ENCODE data around the gene SARDH. TPM values are rescaled to one million over a fixed set of nuclear protein-coding genes. Genes with fewer than 3 reads are reported as not detected.
A peak's percentile ranks its signal among the peaks of the same experiment; 100 is the strongest.

Gene SARDH
- total and polyA plus RNA-seq, 2 of the 8 experiments (the other 6 are each of a cell fraction or from before 2014, with no cell fraction given): 6.4 to 7.4 TPM

DNA sequence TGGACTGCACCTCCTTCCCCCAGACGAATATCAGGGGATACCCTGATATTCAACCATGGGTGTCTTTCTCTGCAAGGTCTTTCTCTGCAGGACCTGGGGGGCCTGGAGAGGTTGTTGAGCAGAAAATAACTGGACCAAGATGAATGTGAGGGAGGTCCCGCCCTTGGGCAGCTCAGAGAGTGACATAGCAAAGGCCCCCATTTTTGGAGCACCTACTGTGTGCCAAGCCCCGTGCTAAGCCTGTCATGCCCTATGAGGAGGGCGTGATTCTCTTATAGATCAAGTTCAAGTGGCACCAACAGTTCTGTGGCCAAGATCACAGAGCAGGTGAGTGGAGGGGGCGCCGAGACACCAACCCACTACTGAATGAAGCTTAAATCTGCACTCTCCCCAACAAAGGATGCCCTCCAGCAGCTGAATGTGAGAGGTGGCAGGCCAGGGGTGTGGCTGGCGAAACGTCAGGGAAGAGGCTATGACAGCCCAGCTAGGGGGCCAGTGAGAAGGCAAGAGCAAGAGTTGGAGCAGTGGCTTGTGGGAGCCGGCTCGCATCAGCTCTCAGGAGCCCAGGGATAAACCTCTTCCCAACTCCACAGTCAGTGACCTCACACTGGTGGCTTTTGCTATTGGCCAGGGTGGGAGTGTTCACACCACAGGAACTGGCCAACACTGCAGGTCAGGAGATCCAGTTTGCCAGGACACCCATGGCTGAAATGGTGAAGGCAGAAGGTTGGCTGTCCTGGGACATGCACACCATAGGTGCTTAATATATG, 5.3 kb downstream of the SARDH start:
- ChIA-PET CTCF (ENCODE audit: partially characterized antibody) (interaction anchor here (0.6 to 8.8 kb wide), 9 partner anchors 10 to 194 kb away, joined by 3 to 44 read pairs (median 5); no protein-coding TSS in a partner anchor), POLR2A (ENCODE audit: partially characterized antibody) (no interaction called here)
- Histone ChIP-seq H3K9me3 (ENCODE audit: insufficient read depth in 2 of 2, low read depth in 1 of 2, low read length in 1 of 2) (no peaks in the 10 kb centered on the region), H2BK12ac (ENCODE audit: low read depth, low read length) (no peak overlapping the region), H3K18ac (ENCODE audit: extremely low read depth, low read length) (no peak overlapping the region), H3K23me2 (ENCODE audit: low read depth, low read length) (peaks cover 4% of the 10 kb centered on the region; the same call in 1 of the 2 replicates), H2AK5ac (ENCODE audit: low read depth, low read length) (no peak overlapping the region), H3K56ac (replicated peaks; ENCODE audit: insufficient read length, low read depth, low read length) (no peak overlapping the region), H3K4ac (replicated peaks; ENCODE audit: insufficient read length, low read depth, low read length) (no peak overlapping the region), H3K4me3 (ENCODE audit: extremely low read depth in 1 of 4, insufficient read depth in 2 of 4, low read depth in 3 of 4, low read length in 4 of 4) (no peak overlapping the region), H3K36me3 (ENCODE audit: control insufficient read depth in 2 of 4, insufficient read depth in 4 of 4, low read length in 3 of 4) (no peaks in the 10 kb centered on the region), H2BK20ac (ENCODE audit: low read length) (peak overlapping the region; percentile 3; the same call in 1 of the 2 replicates), H3K9ac (replicated peaks in 1 of 4; ENCODE audit: extremely low read depth in 1 of 4, low read depth in 3 of 4, low read length in 3 of 4) (no peak overlapping the region), H2BK5ac (ENCODE audit: low read depth, low read length) (no peak overlapping the region), H4K20me1 (replicated peaks in 1 of 2; ENCODE audit: control insufficient read depth in 1 of 2, insufficient read depth in 2 of 2, low read length in 2 of 2) (peaks cover 0 to 3% of the 10 kb centered on the region in 2 experiments), H3K4me1 (replicated peaks in 1 of 4; ENCODE audit: control insufficient read depth in 3 of 4, insufficient read depth in 4 of 4, low read length in 3 of 4) (peaks cover 0 to 22% (median 15%) of the 10 kb centered on the region in 4 experiments; a peak in 6 of 7 replicates), H2AFZ (ENCODE audit: low read length) (no peak overlapping the region), H4K5ac (ENCODE audit: insufficient read length, low read depth, low read length) (no peak overlapping the region), H3K4me2 (ENCODE audit: insufficient read depth in 1 of 2, low read depth in 2 of 2, low read length in 2 of 2) (no peak overlapping the region), H4K91ac (replicated peaks; ENCODE audit: insufficient read length, low read length) (no peak overlapping the region), H3K23ac (ENCODE audit: insufficient read length) (no peak overlapping the region), H3K14ac (ENCODE audit: insufficient read length) (no peak overlapping the region), H3K27me3 (replicated peaks in 1 of 4; ENCODE audit: control insufficient read depth in 3 of 4, extremely low read depth in 1 of 4, insufficient read depth in 3 of 4, low read length in 3 of 4) (no peaks in the 10 kb centered on the region), H3K79me1 (ENCODE audit: low read depth, low read length) (no peaks in the 10 kb centered on the region), H3K27ac (ENCODE audit: low read depth, low read length) (no peak overlapping the region), H2BK120ac (replicated peaks; ENCODE audit: low read depth, low read length) (no peak overlapping the region), H4K8ac (ENCODE audit: extremely low read depth, insufficient read depth, low read length) (no peak overlapping the region), H2BK15ac (ENCODE audit: low read length) (no peak overlapping the region), H3K79me2 (ENCODE audit: control insufficient read depth in 1 of 2, insufficient read depth in 2 of 2, low read length in 2 of 2) (no peaks in the 10 kb centered on the region)
- WGBS, 2 experiments (ENCODE audit: extremely low coverage in 1 of 2, insufficient coverage in 1 of 2, insufficient read length in 1 of 2, insufficient replicate concordance in 2 of 2, low coverage in 1 of 2, low lambda C conversion rate in 2 of 2, missing lambda C conversion rate in 1 of 2): 84% methylated on average over 10 of the region's 10 CpGs; no CpG with 5 or more reads in 1 of the 2 experiments
- TF ChIP-seq RFX5 (IDR thresholded peaks at IDR 0.05; ENCODE audit: borderline replicate concordance, low read depth, low read length) (no peak), CREB1 (IDR thresholded peaks at IDR 0.05) (no peak), GABPA (IDR thresholded peaks at IDR 0.05; ENCODE audit: borderline replicate concordance, insufficient read depth, low read length) (no peak), JUND (IDR thresholded peaks at IDR 0.05; ENCODE audit: low read length) (no peak), SIX5 (IDR thresholded peaks at IDR 0.05; ENCODE audit: low read depth, low read length) (no peak), CBX5 (IDR thresholded peaks at IDR 0.05; ENCODE audit: low read depth, low read length) (no peak), TEAD4 (IDR thresholded peaks at IDR 0.05; ENCODE audit: low read depth, low read length) (no peak), BCL11A (IDR thresholded peaks at IDR 0.05; ENCODE audit: low read depth in 2 of 2, low read length in 2 of 2) (no peak), MAFK (IDR thresholded peaks at IDR 0.05; ENCODE audit: low read depth, low read length) (no peak), SP1 (IDR thresholded peaks at IDR 0.05; ENCODE audit: low read depth, low read length) (no peak), RBBP5 (IDR thresholded peaks at IDR 0.05; ENCODE audit: borderline replicate concordance, low read depth, low read length) (no peak)
- TF ChIP-seq, protein P1, sequence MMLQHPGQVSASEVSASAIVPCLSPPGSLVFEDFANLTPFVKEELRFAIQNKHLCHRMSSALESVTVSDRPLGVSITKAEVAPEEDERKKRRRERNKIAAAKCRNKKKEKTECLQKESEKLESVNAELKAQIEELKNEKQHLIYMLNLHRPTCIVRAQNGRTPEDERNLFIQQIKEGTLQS (IDR thresholded peaks at IDR 0.05; ENCODE audit: insufficient read depth, low read depth, low read length): no peak
- FAIRE-seq (no peak), DNase-seq (ENCODE audit: low read depth in 1 of 2, low spot score in 2 of 2) (no peak)
